ENCODE results near the gene LEAP2.

Gene LEAP2

DNA sequence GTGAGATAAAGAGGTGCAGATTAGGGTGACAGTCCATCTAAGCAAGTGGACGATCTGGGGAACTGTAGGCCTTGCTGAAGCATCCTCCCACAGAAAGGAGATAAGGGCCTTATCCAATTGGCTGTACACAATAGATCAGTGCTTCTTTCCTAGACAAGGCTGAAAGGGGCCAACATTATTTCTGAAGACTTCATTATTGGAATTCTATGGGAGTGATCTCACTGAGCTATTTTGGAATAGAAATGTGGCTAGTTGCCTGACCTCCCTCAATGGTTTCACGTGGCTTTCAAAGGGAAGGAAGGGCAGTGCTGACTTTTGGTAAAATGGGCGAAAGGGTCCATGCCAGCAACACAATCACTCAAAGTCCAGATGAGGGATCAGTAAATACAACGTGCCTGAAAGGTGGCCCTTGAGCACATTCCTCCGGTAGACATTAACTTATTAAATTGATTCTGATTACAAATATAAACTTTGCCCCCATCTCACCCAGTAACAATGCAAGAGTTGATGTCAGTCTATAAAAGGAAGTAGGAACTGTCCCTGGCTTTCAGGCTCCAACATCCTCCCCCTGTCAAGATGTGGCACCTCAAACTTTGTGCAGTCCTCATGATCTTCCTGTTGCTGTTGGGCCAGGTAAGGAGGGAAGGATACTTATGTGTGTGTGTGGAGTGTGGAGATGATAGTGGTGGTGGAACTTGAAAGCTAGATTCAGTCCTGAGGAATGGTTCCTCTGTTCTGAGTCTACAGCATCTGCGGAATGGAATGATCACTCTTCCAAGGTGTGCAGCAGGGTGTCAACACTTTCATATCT lies at the start of gene LEAP2:
Gene LEAP2, plus strand, starts transcription at position 550 of the 811 bp plus-strand sequence. Its CDS starts 27 bp downstream, at position 577.
- in situ Hi-C loops (cut with HindIII; ENCODE audit: low sequenced_read_pairs): loop anchor here (25.0 kb wide), 1 partner anchor 486 kb away; no protein-coding TSS in a partner anchor

DNA sequence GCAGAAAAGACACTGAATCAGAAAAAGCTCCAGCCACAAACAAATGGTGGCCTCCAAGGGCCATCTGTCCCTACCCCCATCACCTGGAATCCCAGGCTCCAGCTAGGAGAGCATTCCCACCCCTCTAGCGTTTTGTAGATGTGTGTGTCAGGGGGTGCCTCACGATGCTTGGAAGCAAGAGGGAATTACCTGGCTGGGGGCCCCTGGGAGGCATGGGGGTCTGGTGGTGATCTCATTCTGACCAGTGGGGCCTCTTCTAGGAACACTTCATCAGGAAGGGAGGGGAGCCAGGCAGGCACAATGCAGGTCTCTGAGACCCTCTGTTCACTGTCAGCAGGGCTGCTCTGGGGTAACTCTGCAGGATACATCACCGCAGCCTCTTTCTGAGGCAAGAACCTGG lies 49.0 kb upstream of the LEAP2 start:
- in situ Hi-C loops (cut with HindIII; ENCODE audit: low sequenced_read_pairs): loop anchor here (5.0 kb wide), 1 partner anchor 43 kb away; the partner anchor contains the start of genes GDF9 and UQCRQ

- in situ Hi-C loops (cut with HindIII; ENCODE audit: low sequenced_read_pairs): no loop called here
These were observed 48.2 kb upstream of the LEAP2 start for GRCh38 chr5:132825033-132825833.

DNA sequence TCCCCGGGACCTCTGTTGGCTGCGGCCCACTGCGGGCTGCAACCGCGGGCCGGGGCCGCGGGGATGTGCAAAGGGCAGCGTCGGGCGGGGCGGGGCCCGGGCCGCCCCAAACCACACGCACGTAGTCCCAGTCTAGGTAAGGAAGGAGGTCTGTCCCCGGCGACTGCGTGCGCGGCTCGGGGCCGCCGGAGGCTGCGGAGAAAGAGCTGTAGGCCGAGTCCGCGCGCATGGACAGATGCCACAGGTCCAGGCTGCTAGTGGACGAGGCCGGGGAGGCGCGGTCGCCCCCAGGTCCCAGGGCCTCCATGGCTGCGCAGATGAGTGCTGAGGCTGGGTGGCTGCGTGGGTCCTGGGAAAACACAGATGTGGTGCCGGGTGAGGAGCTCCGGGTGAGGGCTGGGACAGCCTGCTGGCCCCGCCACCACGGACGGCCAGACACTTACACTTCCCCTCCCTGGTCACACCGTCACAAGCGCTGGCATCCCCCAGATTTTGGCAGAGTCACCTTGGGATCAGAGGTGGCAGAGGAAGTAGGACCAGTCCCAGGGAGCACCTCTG lies 47.6 kb upstream of the LEAP2 start:
- in situ Hi-C loops (cut with HindIII; ENCODE audit: low sequenced_read_pairs): no loop called here

- in situ Hi-C loops (cut with HindIII; ENCODE audit: low sequenced_read_pairs): no loop called here
These were observed 46.9 kb upstream of the LEAP2 start for GRCh38 chr5:132826424-132827082.

DNA sequence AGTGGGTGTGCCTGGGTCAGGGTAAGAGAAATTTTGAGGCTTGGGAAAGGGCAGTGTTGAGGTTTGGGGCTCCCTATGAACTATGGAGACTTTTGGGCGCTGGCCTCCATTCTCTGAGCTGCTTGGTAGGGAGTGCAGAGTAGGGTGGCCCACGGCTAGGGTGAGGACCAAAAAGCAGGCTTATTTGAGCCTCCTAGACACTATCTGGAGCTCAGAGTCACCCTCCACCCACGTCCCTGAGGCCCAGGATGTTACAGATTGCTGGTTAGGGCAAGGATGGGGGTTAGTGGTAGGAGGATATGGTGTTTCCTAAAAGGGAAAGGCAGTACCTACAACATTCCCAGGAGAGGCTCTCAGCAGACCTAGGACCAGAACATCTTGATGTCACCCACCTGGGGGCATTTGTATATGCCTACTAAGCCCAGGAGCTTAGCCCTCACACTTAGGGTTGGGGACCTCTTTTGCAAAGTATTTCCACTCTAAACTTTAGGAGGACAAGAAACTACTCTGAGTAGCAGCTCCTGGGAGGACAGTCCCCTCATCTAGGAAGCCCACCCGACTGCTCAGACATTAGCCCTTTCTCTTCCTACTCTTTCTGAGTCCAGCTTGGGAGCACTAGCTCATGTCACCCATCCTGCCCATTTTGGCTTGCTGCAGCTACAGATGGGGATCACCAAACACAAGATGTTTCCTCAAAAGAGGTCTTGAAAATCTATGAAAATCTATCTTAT lies 45.4 kb upstream of the LEAP2 start:
- in situ Hi-C loops (cut with HindIII; ENCODE audit: low sequenced_read_pairs): no loop called here

DNA sequence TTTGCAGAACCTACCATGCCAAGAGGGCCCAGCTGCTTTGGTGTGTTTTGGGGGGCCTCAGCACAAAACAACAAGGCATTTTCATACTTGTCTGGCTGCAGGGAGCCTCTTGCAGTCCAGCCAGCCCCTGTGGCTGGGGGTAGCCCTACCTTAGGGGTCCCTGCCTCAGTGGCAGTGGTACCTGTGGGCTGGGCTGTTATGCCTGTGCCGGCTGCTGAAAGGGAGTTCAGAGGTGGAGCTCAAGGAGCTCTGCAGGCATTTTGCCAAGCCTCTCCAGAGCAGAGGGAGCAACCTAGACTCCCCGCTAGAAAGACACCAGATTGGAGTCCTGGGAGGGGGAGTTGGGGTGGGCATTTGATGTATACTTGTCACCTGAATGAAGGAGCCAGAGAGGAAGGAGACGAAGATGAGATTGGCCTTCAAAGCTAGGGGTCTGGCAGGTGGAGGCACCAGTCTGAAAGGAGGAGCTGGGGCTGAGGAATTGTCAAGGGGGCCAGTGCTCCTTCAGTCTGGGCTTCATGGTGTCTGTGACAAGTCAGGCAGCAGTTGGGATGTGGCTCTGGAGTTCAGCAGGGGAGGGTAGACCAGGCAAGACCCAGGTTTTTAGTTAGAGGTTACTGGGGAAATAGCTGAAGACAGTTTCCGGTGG lies 44.5 kb upstream of the LEAP2 start:
- in situ Hi-C loops (cut with HindIII; ENCODE audit: low sequenced_read_pairs): no loop called here

GRCh38 chr5:132829742-132830435 lies 43.6 kb upstream of the LEAP2 start:
- in situ Hi-C loops (cut with HindIII; ENCODE audit: low sequenced_read_pairs): no loop called here

GRCh38 chr5:132830436-132831094 lies 42.9 kb upstream of the LEAP2 start, which contains the start of gene SHROOM1:
Gene SHROOM1 (minus strand): TSS chr5:132830647. CDS start chr5:132826140, 4,507 bp downstream.
- in situ Hi-C loops (cut with HindIII; ENCODE audit: low sequenced_read_pairs): no loop called here

DNA sequence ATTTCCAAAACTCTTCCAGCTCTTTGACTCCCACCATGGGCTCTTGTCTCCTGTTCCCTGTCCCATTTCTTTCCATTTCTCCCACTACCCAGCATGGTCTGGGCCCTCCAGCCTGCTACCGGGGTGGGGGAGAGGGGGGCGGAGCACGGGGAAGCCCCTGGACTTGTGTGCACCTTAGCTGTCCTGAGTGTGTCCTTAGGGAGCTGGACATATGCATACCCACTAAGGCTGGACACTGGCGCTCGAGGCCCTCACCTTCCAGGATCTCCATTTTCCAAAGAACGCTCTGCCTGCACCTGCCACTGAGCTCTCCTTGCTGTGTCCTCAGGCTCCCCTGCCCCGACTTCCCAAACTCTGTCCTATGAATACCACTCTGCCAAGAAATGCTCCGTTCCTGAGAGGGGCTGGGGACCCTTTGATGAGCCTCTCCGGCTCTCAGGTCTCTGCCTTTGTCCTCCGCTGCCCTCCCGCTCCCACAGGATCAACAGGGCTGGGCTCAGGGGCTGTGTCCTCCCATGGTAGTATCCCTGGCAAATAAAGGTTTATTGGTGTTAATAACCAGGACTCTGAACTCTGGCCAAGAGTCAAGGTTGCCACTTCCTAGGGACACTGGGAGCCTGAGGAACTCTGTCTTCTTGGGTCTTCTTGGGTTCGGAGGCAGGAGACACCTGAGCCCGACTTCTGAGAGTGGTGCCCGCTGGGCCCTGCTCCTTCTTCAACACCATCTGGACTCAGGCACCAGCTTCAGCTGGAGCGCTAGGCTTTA lies 42.2 kb upstream of the LEAP2 start:
- in situ Hi-C loops (cut with HindIII; ENCODE audit: low sequenced_read_pairs): no loop called here

DNA sequence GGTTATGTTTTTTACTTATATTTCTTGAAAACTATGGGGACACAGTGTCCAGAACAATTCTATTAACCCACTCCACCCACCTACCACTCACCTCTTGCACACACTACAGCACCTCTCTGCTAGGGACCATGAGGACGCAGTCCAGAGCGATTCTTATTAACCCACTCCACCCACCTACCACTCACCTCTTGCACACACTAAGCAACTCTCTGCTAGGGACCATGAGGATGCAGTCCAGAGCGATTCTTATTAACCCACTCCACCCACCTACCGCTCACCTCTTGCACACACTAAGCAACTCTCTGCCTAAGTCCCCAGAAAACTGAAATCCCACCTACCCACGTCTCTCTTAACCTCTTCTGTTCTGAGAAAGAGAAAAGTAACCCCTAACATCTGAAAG lies 40.9 kb upstream of the LEAP2 start:
- in situ Hi-C loops (cut with HindIII; ENCODE audit: low sequenced_read_pairs): no loop called here

DNA sequence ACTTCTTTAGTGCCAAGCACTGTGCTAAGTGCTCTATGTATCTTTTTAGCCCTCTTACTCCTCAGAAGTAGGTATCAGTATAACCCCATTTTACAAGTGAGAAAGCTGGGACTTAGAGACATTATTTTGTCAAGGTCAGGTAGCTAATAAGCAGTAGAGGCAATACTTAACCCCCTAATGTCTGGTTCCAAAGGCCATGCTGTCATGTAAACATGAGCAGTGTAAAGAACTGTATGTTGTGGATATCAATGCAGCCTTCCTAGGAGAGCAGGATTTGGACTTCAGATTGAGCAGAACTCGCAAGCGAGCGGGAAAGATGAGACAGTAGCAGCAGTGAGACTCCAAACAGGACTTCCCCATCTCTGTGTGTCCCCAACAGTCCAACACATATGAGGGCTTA lies 39.4 kb upstream of the LEAP2 start:
- in situ Hi-C loops (cut with HindIII; ENCODE audit: low sequenced_read_pairs): no loop called here

DNA sequence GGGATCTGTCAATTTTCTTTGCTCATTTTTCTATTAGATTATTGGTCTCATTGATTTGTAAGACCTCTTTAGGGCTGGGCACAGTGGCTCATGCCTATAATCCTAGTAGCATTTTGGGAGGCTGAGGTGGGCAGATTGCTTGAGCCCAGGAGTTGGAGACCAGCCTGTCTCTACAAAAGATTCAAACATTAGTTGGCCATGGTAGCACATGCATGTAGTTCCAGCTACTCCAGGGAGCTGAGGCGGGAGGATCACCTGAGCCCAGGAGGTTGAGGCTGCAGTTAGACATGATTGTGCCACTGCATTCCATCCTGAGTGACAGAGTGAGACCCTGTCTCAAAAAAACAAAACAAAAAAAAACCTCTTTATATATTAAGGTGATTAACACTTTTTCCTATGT lies 36.6 kb upstream of the LEAP2 start:
- in situ Hi-C loops (cut with HindIII; ENCODE audit: low sequenced_read_pairs): no loop called here

DNA sequence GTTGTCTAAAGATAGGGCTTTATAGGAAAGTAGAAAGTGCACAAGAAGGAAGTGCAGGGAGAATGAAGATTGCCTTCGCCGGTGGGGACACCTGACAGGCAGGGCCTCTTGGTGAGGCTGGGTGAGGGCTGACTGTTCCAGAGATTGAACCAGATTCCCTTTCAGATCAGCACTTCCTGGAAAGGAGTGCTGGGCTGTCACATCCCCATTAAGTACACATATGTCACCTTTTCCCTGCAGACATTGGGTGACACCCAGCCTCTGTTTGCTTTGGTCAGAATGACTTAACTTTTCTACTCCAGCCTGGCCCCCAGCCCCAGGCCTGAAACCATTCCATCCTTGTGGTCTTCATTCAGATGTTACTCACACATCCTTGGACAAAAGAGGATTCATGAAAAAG lies 35.6 kb upstream of the LEAP2 start:
- in situ Hi-C loops (cut with HindIII; ENCODE audit: low sequenced_read_pairs): no loop called here

DNA sequence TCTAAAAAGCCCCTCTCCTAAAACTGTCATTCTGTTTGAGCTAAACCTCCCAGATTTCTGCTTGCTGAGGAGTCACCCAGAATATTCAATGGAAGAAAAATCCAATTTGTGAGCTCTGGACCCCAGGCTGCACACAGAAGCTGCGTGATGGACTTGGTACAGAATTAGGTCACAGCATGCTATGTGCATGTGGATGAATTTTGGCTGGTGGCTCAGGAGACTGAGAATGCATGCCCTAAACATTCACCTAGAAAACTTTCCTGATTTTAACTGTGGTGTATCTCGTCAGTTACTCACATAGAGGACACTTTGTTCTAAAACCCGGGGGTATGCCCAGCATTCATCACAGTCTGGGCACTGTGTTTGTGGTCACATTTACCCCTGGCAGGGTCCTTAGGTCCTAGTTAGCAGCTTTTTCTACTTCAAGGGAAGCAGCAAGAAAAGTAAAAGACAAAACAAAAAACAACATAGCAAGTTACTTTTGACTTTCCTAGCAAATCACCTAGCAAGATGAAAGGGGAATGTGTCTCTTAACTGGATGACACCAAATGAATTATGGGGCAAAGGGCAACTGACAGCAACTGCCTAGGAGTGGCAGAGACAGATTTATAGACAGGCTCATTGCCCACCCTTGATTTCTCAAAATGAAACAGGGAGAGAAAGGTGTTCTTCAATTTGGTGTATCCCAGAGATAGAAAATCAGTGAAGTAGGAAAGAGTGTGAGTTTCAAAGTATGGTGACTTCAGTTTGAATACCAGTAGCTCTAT lies 34.8 kb upstream of the LEAP2 start:
- in situ Hi-C loops (cut with HindIII; ENCODE audit: low sequenced_read_pairs): no loop called here

GRCh38 chr5:132839426-132840301 lies 33.8 kb upstream of the LEAP2 start:
- in situ Hi-C loops (cut with HindIII; ENCODE audit: low sequenced_read_pairs): no loop called here

Measured in endothelial cell of hepatic sinusoid (primary cell).